ENCODE results near the gene SDK1.

The SDK1 gene

GRCh38 chr7:3558400-3558799, 257.3 kb downstream of the SDK1 start:
- no peaks in the 10 kb centered on the region for H4K20me1 ChIP-seq (ENCODE audit: control insufficient read depth, insufficient read depth, low read depth, low read length)
- H3K27ac ChIP-seq (ENCODE audit: low read depth, low read length): no peak overlapping the region
- H3F3A ChIP-seq (ENCODE audit: control insufficient read depth, insufficient read depth): no peaks in the 10 kb centered on the region
- TF ChIP-seq, protein P1, sequence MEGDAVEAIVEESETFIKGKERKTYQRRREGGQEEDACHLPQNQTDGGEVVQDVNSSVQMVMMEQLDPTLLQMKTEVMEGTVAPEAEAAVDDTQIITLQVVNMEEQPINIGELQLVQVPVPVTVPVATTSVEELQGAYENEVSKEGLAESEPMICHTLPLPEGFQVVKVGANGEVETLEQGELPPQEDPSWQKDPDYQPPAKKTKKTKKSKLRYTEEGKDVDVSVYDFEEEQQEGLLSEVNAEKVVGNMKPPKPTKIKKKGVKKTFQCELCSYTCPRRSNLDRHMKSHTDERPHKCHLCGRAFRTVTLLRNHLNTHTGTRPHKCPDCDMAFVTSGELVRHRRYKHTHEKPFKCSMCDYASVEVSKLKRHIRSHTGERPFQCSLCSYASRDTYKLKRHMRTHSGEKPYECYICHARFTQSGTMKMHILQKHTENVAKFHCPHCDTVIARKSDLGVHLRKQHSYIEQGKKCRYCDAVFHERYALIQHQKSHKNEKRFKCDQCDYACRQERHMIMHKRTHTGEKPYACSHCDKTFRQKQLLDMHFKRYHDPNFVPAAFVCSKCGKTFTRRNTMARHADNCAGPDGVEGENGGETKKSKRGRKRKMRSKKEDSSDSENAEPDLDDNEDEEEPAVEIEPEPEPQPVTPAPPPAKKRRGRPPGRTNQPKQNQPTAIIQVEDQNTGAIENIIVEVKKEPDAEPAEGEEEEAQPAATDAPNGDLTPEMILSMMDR (IDR thresholded peaks at IDR 0.05; ENCODE audit: low read depth, low read length, poor library complexity, severe bottlenecking): no peak
- TF ChIP-seq EZH2phosphoT487 (IDR thresholded peaks at IDR 0.05; ENCODE audit: borderline replicate concordance, low read length): no peak
- peaks cover 5% of the 10 kb centered on the region; the same call in 1 of the 2 replicates for H3K9me3 ChIP-seq (ENCODE audit: control insufficient read depth, insufficient read depth, low read length)
- H3K36me3 ChIP-seq (ENCODE audit: control insufficient read depth, low read length): no peaks in the 10 kb centered on the region
- no peaks in the 10 kb centered on the region for H3K79me2 ChIP-seq (ENCODE audit: control insufficient read depth, low read length)
- no peak overlapping the region for H3K4me3 ChIP-seq (ENCODE audit: low read length)
- H3K9me2 ChIP-seq (replicated peaks; ENCODE audit: control insufficient read depth, low read length): no peaks in the 10 kb centered on the region
- H3K27me3 ChIP-seq (ENCODE audit: control insufficient read depth, low read length): no peaks in the 10 kb centered on the region
- no peak overlapping the region for H3K4me2 ChIP-seq (ENCODE audit: low read length)
- H3K4me1 ChIP-seq (ENCODE audit: control insufficient read depth, low read length): no peaks in the 10 kb centered on the region

GRCh38 chr7:3559278-3559677, 258.2 kb downstream of the SDK1 start:
- Histone ChIP-seq H3K4me3 (ENCODE audit: low read length) (no peak overlapping the region), H3K4me1 (ENCODE audit: control insufficient read depth, low read length) (no peaks in the 10 kb centered on the region), H3K36me3 (ENCODE audit: control insufficient read depth, low read length) (no peaks in the 10 kb centered on the region), H3K27ac (ENCODE audit: low read depth, low read length) (no peak overlapping the region), H3K79me2 (ENCODE audit: control insufficient read depth, low read length) (no peaks in the 10 kb centered on the region), H3F3A (ENCODE audit: control insufficient read depth, insufficient read depth) (no peaks in the 10 kb centered on the region), H3K27me3 (ENCODE audit: control insufficient read depth, low read length) (no peaks in the 10 kb centered on the region), H3K9me2 (replicated peaks; ENCODE audit: control insufficient read depth, low read length) (no peaks in the 10 kb centered on the region), H4K20me1 (ENCODE audit: control insufficient read depth, insufficient read depth, low read depth, low read length) (no peaks in the 10 kb centered on the region), H3K9me3 (ENCODE audit: control insufficient read depth, insufficient read depth, low read length) (peaks cover 5% of the 10 kb centered on the region; the same call in 1 of the 2 replicates), H3K4me2 (ENCODE audit: low read length) (no peak overlapping the region)
- TF ChIP-seq EZH2phosphoT487 (IDR thresholded peaks at IDR 0.05; ENCODE audit: borderline replicate concordance, low read length): no peak
- TF ChIP-seq, protein P1 (IDR thresholded peaks at IDR 0.05; ENCODE audit: low read depth, low read length, poor library complexity, severe bottlenecking): no peak

DNA sequence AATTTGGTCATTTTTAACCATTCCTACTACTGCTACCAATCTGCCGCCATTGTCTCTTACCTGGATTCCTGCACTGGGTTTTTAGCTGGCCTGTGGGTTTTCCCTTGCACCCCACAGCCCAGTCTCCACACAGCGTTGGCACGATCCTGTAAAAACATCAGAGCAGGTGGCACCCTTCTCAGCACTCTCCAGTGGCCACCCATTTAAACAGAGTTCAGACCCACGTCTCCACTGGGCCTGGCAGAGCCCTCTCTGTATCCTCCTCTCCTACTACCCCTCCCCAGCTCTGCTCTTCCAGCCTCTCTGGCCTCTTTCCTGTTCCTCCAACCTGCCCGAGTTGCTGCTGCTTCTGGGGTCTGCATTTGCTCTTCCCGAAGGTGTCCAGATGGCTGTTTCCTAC, 259.4 kb downstream of the SDK1 start:
- no peaks in the 10 kb centered on the region for H3K4me1 ChIP-seq (ENCODE audit: control insufficient read depth, low read length)
- H3K79me2 ChIP-seq (ENCODE audit: control insufficient read depth, low read length): no peaks in the 10 kb centered on the region
- H3K27me3 ChIP-seq (ENCODE audit: control insufficient read depth, low read length): no peaks in the 10 kb centered on the region
- no peak overlapping the region for H3K4me3 ChIP-seq (ENCODE audit: low read length)
- TF ChIP-seq, protein P1 (IDR thresholded peaks at IDR 0.05; ENCODE audit: low read depth, low read length, poor library complexity, severe bottlenecking): no peak
- TF ChIP-seq EZH2phosphoT487 (IDR thresholded peaks at IDR 0.05; ENCODE audit: borderline replicate concordance, low read length): no peak
- H3K36me3 ChIP-seq (ENCODE audit: control insufficient read depth, low read length): no peaks in the 10 kb centered on the region
- no peaks in the 10 kb centered on the region for H3F3A ChIP-seq (ENCODE audit: control insufficient read depth, insufficient read depth)
- H3K27ac ChIP-seq (ENCODE audit: low read depth, low read length): no peak overlapping the region
- H3K9me3 ChIP-seq (ENCODE audit: control insufficient read depth, insufficient read depth, low read length): peaks cover 5% of the 10 kb centered on the region; the same call in 1 of the 2 replicates
- H3K4me2 ChIP-seq (ENCODE audit: low read length): no peak overlapping the region
- H3K9me2 ChIP-seq (replicated peaks; ENCODE audit: control insufficient read depth, low read length): no peaks in the 10 kb centered on the region
- no peaks in the 10 kb centered on the region for H4K20me1 ChIP-seq (ENCODE audit: control insufficient read depth, insufficient read depth, low read depth, low read length)

All from DOHH2 (cell line).